HG02798 (cell line): ENCODE results near the gene GPN2.
"Not testable (repeated sequence)": the region's sequence is repeated elsewhere in the genome, so short reads cannot be mapped to it uniquely, and the experiment has no call there.

ENCODE experiments used
- ATAC-seq: cut with Tn5 transposase; IDR thresholded peaks from one replicate; pipeline ENCODE4 v1.9.1; 2021; ENCODE audit warnings: mild to moderate bottlenecking; ENCODE audit not compliant: unreplicated experiment, poor library complexity

The GPN2 gene

GRCh38 chr1:26861286-26861701 lies 28.8 kb downstream of the GPN2 start:
- ATAC-seq, result no peak

DNA sequence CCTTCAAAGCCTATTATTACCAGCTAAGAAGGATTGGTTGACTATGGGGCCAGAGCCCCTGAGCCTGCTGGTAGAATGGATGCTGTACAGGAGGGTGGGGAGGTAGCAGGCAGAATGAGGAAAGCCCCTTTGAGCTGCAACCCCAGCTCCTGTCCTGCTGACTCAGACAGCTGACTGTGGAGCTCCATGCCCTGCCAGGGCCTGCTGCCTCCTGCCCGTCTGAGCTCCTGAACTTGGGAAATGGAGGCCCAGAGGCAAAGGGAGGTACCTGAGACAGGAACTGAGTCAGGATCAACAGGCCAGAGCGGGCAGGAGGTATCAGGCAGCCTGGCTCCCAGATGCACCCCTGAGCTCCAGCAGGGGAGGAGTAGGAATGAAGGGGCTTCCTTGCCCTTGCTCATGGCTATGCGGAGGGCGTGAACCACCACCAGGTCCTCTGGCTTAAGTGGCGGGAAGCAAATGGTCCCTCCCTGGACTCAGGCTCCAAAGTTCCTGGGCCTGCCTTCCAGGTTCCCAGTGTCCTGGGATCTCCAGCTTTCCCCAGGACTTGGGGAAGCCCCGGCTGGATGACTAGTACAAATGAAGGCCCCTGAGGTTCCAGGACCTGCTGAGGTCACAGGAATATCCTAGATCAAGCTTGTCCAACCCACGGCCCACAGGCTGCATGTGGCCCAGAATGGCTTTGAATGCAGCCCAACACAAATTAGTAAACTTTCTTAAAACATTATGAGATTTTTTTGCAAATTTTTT lies 31.0 kb downstream of the GPN2 start:
- ATAC-seq, result no peak

DNA sequence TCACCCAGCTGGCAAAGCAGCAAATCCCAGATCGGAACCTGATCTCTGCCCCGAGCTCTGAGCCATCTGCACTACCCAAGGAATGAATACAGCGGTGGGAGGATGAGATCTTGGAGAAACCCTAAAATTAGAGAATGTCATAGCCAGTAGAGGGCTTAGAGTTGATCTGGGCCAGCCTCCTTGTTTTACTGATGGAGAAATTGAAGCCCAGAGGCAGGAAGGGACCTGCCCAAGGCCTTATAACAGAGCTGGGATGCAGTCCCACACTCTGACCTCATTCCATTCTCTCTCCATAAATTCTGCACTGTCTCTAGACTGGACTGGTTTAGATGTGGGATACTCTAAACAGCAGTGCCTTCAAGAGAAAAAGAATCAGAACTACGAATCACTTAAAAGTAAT lies 31.9 kb downstream of the GPN2 start:
- no peak for ATAC-seq

DNA sequence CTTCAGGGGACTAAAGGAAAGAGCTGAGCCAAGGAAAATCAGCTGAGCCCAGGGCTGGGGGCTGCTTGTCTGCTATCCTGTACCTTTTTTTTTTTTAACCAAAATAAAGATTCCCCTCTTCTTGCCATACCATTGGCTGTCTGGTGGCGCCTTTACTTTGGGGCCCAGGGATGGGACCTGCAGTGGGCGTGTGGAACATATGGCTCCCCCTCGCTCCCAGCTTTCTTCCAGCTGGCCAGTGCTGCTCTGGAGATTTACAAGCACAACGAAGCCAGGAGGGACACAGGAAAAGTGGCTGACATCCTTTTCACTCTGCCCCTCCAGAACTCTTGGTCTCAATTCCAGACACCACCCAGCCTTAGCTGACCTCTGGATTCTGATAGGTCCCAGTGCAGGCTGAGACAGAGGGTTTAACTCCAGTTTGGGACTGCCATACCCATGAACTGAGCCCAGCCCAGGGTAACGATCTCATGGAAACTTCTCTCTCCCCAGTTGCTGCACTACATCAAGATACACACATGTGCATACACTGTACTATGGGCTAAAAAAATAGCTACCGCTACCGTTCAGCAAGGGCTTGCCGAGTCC lies 32.5 kb downstream of the GPN2 start:
- no peak for ATAC-seq

- no peak for ATAC-seq
These were observed 33.2 kb downstream of the GPN2 start for GRCh38 chr1:26856604-26857469.

DNA sequence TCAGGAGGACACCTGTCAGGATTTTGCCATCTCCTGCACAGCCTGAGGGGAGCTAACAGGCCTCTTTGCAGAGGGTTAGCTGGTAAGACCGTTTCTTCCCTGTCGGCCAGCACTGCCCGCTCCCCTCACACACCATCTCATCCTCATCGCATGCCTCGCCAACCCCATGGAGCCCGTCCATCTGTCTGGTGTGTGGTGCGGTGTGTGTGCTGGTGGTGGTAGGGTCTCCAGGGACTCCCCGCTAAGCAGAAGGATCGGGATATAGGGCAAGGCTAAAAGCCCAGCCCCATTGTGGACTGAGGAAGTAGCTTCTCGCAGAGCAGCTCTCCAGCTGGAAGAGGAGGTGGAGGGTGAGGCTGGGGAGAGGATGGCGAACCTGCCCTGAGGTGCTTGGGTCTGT lies 33.9 kb downstream of the GPN2 start:
- ATAC-seq, result no peak

- ATAC-seq, result no peak
These were observed 34.4 kb downstream of the GPN2 start for GRCh38 chr1:26855636-26856035.

DNA sequence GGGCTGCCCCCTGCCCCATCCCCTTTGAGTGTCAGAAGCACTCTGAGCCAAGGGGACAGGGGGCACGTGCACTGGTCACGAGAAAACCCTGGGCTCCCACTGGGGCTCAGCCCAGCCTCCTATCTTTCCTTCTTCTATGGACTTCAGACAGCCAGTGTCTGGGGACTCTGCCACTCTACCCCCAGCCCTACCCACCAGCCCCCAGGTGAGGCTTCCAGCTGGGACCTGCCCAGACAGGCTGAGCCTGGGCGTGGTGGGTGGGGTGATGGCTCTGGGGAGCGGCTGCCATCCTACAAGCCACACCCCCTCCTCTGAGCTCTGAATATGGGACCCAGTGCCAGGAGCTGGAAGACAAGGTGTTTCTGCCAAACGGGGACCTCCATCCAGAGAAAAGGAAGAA lies 35.2 kb downstream of the GPN2 start:
- no peak for ATAC-seq

DNA sequence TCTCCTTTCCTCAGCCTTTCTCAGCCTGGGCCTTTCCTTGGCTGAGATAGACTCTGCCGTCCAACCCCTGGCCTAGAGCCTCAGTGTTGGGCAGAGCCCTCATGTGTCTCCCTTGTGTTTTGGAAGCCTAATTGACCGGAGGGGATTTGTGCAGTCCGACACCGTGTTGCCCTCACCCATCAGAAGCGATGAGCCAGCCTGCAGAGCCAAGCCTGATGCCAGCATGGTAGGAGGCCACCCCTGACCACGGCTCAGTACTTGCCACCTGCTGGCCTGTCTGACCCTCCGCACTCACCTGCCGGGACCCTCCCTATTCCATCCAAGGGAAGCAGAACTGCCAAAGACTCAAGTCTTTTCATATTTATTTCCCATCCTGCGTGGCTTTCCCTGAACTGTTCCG lies 36.5 kb downstream of the GPN2 start:
- no peak for ATAC-seq

GRCh38 chr1:26853156-26853555 lies 36.9 kb downstream of the GPN2 start:
- ATAC-seq, result no peak

GRCh38 chr1:26852701-26853100 lies 37.4 kb downstream of the GPN2 start:
- ATAC-seq, result no peak

DNA sequence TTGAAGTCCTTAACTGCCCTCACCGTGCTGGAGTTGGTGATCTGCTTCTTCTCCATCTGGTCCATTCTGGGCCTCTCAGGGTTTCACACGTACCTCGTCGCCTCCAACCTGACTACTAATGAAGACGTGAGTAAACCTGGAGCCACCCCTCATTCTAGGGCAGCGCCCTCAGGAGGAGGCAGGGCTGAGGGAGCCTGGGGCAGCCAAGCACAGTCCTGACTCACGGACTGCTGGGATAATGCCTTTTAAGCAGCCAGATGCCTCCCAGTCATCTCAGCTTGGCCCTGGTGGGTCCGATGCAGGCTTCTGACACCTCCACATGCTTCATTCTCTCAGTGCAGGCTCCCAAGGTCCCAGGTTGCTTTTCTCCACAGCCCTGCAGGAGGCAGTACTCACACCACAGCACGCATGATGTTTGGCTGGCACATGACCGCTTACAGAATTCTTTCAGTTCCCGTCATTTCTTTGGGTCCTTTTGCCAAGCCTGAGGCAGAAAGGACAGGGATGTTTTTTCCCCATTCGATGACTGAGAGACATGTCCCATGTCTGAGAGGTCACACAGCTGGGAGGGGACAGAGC lies 38.9 kb downstream of the GPN2 start:
- no peak for ATAC-seq

- ATAC-seq, result no peak
These were observed 40.9 kb downstream of the GPN2 start for GRCh38 chr1:26848941-26849774.

DNA sequence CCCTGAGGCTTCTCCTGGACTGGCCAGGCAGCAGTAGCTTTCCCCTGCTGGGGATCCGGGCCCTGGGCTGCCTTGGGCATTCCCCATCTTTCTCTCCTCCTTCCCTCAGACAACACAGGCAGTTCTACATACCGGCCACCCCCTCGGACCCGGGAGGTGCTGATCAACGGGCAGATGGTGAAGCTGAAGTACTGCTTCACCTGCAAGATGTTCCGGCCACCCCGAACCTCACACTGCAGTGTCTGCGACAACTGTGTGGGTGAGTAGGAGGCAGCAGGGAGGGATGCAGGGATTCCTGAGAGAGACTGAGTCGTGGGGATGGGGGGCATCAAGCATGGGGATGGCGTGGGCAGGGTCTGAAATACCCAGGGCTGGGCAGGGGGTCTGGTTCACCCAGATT lies 41.6 kb downstream of the GPN2 start:
- ATAC-seq, result no peak

GRCh38 chr1:26847826-26848225 lies 42.3 kb downstream of the GPN2 start:
- not testable (repeated sequence) for ATAC-seq

DNA sequence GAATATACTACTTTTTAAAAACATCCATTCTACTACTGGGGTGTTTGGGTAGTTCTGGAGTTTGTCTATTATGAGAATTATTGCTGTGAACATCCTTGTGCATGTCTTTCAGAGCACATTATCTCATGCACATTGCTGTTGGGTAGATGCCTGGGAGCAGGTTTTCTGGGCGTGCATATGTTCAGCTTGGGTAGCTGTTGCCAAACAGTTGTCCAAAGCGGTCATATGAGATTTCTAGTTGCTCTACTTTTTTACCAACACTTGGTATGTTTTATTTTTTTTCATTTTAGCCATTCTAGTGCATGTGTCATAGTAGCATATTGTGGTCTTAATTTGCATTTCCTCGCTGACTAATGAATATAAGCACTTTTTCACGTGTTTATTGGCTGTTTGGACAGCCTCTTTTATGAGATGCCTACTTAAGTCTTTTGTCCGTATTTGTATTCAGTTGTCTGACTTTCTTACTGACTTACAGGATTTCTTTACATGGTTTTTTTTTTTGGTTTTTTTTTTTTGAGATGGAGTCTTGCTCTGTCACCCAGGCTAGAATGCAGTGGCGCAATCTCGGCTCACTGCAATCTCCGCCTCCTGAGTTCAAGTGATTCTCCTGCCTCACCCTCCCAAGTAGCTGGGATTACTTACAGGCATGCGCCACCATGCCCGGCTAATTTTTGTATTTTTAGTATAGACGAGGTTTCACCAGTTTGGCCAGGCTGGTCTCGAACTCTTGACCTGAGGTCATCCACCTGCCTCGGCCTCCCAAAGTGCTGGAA lies 45.5 kb downstream of the GPN2 start:
- no peak for ATAC-seq

DNA sequence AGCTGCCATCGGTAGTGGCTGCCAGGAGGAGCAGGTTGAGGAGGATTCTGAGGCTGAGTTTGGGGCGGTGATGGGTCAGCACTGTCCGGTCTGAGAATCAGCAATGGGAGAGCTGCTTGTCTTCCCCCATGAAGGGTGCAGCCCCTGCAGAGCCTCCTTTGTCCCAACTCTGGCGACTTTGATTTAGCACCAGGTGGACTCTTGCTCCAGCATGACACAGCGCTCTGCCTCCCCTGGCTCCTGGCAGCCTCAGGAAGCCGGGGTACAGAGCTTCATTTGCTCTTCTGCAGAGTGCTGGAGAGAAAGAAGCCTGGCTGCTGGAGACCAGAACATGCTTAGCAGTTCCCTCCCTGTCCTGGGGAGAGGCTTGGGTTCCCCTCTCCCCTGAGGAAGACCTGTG lies 50.3 kb downstream of the GPN2 start:
- no peak for ATAC-seq

- no peak for ATAC-seq
These were observed 50.8 kb downstream of the GPN2 start for GRCh38 chr1:26839339-26839722.
